Activated CD8-positive, alpha-beta memory T cell treated with anti-CD3 and anti-CD28 coated beads, Interleukin-2, amount 50 U/mL, for 1 hour (primary cell): ENCODE results near the gene HECTD1.
"Not testable (repeated sequence)": the region's sequence is repeated elsewhere in the genome, so short reads cannot be mapped to it uniquely, and the experiment has no call there.

Experiments
- DNase-seq: peaks from one replicate; pipeline ENCODE4 v3.0.0-alpha.2; 2020; ENCODE audit errors: extremely low read depth

Gene HECTD1

DNA sequence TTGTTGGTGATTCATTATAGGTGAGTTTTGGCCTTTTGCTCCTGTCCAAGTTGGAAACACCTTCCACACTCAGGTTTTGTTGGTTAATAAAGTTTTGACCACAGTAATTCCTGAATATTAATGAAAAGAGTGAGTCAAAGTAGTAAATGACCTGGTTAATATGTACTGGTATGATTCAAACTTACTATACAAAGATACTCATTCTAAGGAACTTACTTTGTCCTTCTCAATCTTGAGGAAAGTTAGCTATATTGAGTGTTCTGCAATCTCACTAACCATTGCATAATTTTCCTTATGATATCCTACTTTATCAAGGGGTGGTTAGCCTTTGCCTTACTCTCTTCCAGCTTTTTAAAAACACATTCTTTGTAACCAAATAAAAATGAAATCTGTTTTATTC, 20.9 kb upstream of the HECTD1 start:
- DNase-seq, result no peak

DNA sequence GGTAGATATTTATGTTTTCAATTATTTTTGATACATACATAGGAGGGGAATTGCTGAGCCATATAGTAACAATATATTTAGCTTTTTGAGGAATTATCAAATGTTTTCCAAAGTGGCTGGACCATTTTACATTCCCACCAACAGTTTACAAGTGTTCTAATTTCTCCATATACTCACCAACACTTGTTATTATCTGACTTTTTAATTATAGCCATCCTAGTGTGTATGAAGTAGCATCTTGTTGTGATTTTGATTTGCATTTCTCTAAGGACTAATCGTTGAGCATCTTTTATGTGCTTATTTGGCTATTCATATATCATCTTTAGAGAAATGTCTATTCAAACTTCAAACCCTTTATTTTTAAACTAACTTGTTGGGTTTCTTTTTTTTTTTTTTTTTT, 17.2 kb upstream of the HECTD1 start:
- no peak for DNase-seq

DNA sequence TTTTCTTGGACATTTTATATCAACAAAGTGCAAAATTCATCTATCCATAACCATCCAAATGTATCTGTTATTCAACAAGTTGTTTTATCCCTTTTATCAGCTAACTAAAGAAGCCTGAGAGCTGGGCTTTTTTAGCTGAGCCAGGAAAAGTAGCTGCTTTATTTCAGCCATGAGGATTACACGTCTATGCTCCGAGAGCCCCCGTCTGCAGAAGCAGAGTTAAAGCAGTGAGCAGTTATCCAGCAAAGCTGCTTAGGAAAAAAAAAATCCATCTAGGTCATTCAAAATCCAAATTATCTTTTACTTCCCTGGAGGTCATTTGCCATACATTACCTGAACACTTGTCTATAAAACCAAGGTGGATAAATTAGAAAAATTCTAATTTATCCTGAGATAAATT, 15.7 kb upstream of the HECTD1 start:
- no peak for DNase-seq

GRCh38 chr14:31222834-31223233, 15.2 kb upstream of the HECTD1 start:
- no peak for DNase-seq

DNA sequence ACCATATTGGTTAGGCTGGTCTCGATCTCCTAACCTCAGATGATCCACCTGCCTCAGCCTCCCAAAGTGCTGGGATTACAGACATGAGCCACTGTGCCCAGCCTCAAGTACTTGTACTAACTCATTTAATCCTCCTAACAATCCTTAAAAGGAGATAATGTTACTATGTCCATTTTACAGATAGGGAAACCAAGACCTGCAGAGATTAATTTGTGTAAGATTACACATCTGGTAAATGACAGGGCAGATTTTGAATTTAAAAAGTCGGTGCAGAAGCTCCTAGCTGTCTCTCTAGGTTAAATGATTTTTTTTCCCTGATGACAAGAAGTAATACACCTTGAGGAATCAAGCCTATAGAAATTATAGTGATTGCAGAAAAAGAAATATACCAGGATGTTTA, 13.7 kb upstream of the HECTD1 start:
- no peak for DNase-seq

DNA sequence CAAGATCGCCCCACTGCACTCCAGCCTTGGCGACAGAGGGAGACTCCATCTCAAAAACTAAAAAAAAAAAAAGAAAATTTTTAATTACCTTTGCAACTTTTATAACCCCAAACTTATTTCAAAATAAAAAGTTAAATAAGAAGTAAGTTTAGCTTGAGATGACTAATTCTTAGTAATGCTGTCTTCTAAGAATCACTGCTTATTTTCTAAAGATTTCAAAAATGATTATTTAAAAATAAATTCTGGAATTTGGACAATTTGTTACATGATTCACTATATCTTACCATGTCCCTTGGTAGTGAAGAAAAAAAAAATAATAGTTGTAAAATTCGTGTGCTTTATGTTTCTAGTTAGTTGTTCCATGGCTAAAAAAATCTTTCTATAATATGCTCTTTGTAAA, 11.6 kb upstream of the HECTD1 start:
- DNase-seq, result no peak

GRCh38 chr14:31216359-31216758, 8.8 kb upstream of the HECTD1 start:
- DNase-seq, result no peak

DNA sequence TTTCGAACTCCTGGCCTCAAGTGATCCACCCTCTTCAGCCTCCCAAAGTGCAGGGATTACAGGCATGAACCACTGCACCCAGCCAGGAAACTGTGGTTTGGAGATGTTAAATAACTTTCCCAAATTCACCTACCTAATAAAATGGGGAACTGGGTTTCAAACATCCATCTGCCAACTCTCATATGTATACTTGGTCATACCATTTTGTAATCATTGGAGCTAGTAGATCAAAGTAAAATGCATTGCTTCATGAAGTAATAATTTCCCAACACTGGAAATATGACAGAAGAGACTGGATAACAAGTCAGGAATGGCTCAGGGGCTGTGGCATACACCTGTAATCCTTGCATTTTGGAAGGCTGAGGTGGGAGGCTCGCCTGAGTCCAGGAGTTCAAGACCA, 5.3 kb upstream of the HECTD1 start:
- no peak for DNase-seq

DNA sequence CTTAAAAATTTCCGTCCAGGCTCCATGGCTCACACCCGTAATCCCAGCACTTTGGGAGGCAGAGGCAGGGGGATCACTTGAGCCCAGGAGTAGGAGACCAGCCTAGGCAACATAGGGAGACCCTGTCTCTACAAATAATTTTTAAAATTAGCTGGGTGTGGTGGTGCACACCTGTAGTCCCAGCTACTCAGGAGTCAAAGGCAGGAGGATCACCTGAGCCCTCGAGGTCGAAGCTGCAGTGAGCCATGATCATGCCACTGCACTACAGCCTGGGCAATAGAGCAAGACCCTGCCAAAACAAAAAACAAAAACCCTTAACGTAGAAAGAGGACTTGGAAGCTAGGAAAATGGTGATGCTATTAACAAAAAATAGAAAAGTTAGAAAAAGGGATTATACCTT, 2.0 kb upstream of the HECTD1 start:
- DNase-seq, result no peak

- DNase-seq, result no peak
These were observed 1.2 kb upstream of the HECTD1 start for GRCh38 chr14:31208546-31209424.

GRCh38 chr14:31207287-31207754, 272 bp downstream of the HECTD1 start:
- DNase-seq, result no peak

DNA sequence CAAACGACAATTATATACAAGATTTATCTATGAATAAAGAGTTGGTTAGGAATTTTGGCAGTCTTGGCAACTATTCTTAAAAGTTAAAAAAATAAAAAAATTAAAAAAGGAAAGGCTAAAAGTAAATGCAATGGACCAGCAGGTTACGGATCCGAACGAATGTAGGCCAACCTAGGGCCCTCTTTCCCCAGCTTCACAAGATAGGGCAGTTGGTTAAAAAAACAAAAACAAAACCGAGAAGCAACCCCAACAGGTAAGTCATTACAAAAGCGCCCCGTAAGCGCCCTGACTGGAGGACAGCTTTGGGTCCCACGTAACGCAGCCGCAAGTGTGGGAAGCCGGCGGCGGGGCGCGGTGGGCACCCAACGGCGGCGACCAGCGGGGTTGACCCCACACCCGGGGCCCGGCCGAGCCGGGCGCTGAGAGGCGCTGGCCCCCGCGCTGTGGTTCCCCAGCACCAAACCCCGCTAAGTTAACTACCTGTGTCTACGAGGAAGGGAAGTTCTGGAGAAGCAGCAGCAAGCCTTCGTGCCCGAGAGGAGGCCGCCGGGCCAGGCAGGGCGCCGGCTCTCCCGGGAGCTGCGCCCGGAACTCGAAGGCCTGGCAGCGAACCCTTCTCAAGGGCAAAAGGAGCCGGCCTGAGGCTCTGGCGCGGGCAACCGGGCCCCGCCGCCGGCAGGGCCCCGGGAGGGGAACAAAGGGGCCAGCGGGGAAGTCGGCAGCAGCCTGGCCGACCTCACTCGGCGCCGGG, 882 bp downstream of the HECTD1 start:
- no peak for DNase-seq

DNA sequence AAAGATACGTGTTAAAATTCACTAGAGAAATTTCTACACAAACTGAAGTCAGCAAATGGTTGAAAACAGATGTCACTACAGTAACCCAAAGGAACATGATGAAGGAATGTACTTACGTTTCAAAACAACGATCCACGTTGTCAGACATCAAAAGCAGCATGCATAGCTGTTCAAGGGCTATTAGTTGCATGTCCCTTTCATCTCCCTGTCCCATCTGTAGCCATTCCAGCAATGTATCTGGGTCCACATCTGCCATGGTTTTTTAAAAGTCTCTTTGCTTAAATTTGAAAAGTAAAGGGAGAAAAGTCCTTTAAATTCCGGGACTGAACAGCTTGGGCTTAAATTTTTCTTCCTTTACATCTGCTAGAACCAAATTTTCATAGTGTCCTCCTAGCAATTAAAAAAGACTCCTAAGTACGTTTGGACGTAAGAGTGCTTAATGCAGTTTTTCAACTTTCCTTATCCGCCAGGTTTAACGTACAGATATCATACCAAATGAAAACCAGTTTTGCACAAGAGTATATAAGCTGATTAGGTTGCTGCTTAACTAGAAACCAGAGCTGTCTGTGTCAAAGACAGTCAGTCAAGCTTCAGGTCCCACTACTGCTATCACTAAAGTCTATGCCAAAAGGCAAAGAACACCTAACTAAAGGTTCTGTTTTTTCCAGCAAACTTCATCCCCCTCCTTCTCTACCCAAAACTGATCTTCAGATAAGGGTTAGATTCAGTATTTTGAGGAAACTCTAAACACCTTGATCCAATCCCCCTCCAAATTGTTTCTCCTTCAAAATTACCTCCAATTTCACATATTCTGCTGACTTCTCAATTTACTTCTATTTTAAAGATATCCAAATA, 1.7 kb downstream of the HECTD1 start:
- no peak for DNase-seq

- DNase-seq, result no peak
These were observed 2.7 kb downstream of the HECTD1 start for GRCh38 chr14:31204593-31205534.

GRCh38 chr14:31203899-31204592, 3.5 kb downstream of the HECTD1 start:
- not testable (repeated sequence) for DNase-seq

DNA sequence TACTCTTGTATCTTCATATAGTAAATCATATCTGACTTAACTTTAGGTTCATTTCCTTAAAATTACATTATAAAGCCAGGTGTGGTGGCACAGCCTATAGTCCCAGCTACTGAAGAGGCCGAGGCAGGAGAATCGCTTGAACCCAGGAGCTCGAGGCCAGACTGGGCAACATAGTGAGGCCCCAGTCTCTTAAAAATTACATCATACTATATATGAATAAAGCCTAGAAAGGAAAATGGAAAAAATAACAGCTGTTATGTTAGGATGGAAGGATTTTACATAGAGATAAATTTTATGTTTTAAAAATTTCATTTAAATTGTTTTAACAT, 4.2 kb downstream of the HECTD1 start:
- DNase-seq, result no peak

DNA sequence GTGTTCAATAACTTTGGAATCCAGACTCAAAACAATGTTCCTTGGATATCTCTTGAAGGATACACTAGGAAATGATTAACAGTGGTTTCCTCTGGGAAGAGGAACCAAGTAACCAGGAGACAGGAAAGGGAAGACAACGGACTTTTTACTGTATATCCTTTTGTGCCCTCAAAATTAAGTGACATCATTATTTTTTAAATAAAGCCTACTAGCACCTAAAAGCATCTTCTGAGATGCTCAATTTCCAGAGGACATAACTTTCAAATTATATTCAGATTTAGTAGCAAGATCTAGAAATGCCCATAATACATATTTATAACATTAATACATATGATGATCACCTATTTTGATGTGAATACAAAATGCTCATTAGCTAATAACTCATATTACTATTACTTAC, 6.5 kb downstream of the HECTD1 start:
- no peak for DNase-seq

DNA sequence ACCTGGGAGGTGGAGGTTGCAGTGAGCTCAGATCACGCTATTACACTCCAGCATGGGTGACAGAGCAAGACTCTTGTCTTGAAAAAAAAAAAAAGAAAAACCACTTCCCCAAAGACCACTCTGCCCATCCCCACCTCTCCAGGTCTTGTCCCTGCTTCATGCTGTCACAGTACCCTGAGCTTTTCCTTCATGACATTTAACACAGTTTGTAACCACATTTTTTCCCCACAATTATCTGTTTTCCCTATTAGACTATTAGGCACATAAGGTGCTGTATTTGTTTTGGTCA, 6.9 kb downstream of the HECTD1 start:
- DNase-seq, result no peak

DNA sequence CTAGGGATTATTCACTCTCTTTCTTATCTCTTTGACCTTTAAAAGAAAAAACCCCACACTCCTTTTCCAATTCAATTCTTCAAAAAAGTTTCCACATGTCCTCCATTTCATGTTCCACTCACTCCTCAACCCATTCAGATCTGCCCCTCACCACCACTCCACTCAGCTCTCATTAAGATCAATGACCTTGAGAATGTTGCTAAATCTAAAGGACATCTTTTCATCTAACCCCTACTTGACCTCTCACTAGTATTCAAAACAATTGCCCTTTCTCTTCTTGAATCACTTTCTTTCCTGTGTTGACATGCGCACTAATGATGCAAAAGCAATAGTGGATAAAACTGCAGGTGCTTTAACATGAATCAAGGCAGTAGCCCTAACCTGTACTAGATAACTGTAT, 9.9 kb downstream of the HECTD1 start:
- no peak for DNase-seq

GRCh38 chr14:31196839-31197492, 10.6 kb downstream of the HECTD1 start:
- DNase-seq, result no peak
